ENCODE data around the gene PSTK. TPM values are rescaled to one million over a fixed set of nuclear protein-coding genes. Genes with fewer than 3 reads are reported as not detected.

PSTK gene
- total and polyA plus RNA-seq, 2 of the 13 experiments (the other 11 are each of a cell fraction or from before 2014, with no cell fraction given), result 8.2 to 9.3 TPM

DNA sequence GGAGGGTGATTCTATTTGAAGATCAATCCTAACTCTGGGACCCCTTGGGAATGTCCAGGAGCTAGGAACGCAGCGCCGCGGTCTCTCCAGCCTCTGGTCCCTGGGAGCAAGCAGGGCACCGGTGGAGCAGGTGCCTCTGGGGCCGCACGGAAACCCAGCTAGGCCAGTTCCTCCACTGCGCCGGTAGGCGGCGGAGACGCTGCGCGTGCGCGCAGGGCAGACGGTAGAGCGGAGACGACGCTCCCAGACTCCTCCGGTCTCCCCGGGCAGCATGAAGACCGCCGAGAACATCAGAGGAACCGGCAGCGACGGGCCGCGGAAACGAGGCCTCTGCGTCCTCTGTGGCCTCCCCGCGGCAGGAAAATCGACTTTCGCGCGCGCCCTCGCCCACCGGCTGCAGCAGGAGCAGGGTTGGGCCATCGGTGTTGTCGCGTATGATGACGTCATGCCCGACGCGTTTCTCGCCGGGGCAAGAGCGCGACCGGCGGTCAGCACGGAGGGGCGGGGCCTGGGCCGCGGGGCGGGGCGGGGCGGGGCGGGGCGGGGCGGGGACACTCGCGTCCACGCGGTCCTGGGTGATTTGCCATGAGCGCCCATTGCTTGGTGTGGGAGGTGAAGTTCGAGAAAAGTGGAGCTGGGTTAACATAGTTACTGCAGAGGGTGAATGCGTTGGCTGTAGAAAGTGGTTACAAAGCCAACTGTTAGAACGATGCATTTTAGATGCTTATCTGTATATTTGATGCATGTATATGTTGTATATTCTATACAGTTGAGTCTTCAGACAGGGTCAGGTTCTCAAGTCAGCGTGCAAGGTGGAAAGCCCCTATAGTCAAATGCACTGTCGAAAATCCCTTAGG is at the start of gene PSTK (continued):
- 0 out of 2 replicates have a peak, but pooled peaks have one; percentile 62 for TF ChIP-seq E2F5 (CRISPR knock-in tag; conservative IDR thresholded peaks at IDR 0.05)
- TF ChIP-seq NR1H2 (CRISPR knock-in tag; IDR thresholded peaks at IDR 0.05; ENCODE audit: borderline replicate concordance, low read depth), result peak; percentile 38; the same call in 1 of the 2 replicates
- peak; percentile 76; the same call in 1 of the 2 replicates for TF ChIP-seq NFKB2 (CRISPR knock-in tag; IDR thresholded peaks at IDR 0.05; ENCODE audit: borderline replicate concordance)
- TF ChIP-seq ZNF367 (CRISPR knock-in tag; IDR thresholded peaks at IDR 0.05; ENCODE audit: borderline replicate concordance), result no peak
- TF ChIP-seq MAF1 (CRISPR knock-in tag; IDR thresholded peaks at IDR 0.05; ENCODE audit: borderline replicate concordance), result peak; percentile 77; the same call in 1 of the 2 replicates
- TF ChIP-seq, protein P1, sequence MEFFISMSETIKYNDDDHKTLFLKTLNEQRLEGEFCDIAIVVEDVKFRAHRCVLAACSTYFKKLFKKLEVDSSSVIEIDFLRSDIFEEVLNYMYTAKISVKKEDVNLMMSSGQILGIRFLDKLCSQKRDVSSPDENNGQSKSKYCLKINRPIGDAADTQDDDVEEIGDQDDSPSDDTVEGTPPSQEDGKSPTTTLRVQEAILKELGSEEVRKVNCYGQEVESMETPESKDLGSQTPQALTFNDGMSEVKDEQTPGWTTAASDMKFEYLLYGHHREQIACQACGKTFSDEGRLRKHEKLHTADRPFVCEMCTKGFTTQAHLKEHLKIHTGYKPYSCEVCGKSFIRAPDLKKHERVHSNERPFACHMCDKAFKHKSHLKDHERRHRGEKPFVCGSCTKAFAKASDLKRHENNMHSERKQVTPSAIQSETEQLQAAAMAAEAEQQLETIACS (CRISPR knock-in tag; IDR thresholded peaks at IDR 0.05), result peak; percentile 83
- TF ChIP-seq EHMT2 (IDR thresholded peaks at IDR 0.05; ENCODE audit: borderline replicate concordance, low read depth, low read length), result no peak
- no peak for TF ChIP-seq FOXA1 (IDR thresholded peaks at IDR 0.05)
- peak; percentile 44 for TF ChIP-seq FOXA1 (CRISPR knock-in tag; IDR thresholded peaks at IDR 0.05)
- TF ChIP-seq ZNF550 (CRISPR knock-in tag; IDR thresholded peaks at IDR 0.05; ENCODE audit: borderline replicate concordance), result no peak
- TF ChIP-seq JARID2 (CRISPR knock-in tag; IDR thresholded peaks at IDR 0.05; ENCODE audit: insufficient replicate concordance), result peak; percentile 63
- TF ChIP-seq, protein P2, sequence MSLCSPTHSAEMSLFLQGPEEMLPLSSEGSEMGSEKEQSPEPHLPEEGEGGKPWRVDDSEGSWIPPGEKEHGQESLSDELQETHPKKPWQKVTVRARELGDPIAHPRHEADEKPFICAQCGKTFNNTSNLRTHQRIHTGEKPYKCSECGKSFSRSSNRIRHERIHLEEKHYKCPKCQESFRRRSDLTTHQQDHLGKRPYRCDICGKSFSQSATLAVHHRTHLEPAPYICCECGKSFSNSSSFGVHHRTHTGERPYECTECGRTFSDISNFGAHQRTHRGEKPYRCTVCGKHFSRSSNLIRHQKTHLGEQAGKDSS (CRISPR knock-in tag; IDR thresholded peaks at IDR 0.05; ENCODE audit: borderline replicate concordance, low read depth), result peak; percentile 56; the same call in 1 of the 2 replicates
- TF ChIP-seq ZNF501 (CRISPR knock-in tag; IDR thresholded peaks at IDR 0.05), result peak; percentile 57; the same call in 1 of the 2 replicates
- TF ChIP-seq HDAC2 (CRISPR knock-in tag; IDR thresholded peaks at IDR 0.05), result peak; percentile 82
- TF ChIP-seq ZNF33B (CRISPR knock-in tag; IDR thresholded peaks at IDR 0.05), result peak; percentile 77; the same call in 1 of the 2 replicates
- no peak for TF ChIP-seq DDIT3 (CRISPR knock-in tag; IDR thresholded peaks at IDR 0.05)
- TF ChIP-seq ZFP36 (IDR thresholded peaks at IDR 0.05; ENCODE audit: borderline replicate concordance, low read depth, low read length, partially characterized antibody), result no peak
- no peak for TF ChIP-seq HNF1A (IDR thresholded peaks at IDR 0.05; ENCODE audit: low read depth)
- TF ChIP-seq HNF1A (CRISPR knock-in tag; IDR thresholded peaks at IDR 0.05; ENCODE audit: borderline replicate concordance), result no peak
- TF ChIP-seq ZNF350 (CRISPR knock-in tag; IDR thresholded peaks at IDR 0.05; ENCODE audit: borderline replicate concordance, low read depth), result peak; percentile 51; the same call in 1 of the 2 replicates
- TF ChIP-seq ZNF230 (CRISPR knock-in tag; IDR thresholded peaks at IDR 0.05), result no peak
